DMS153 (cell line): ENCODE results near the gene DLG2.

ENCODE experiments used
- DNase-seq: peaks from one replicate; lab custom pipeline; 2025; lab: John Stamatoyannopoulos, UW

Gene DLG2

GRCh38 chr11:84212468-84213390 lies 1414.4 kb downstream of the DLG2 start:
- DNase-seq: no peak

- no peak for DNase-seq
Measured at GRCh38 chr11:84211896-84212295, 1415.2 kb downstream of the DLG2 start.

- DNase-seq: no peak
Measured at GRCh38 chr11:84194696-84195095, 1432.4 kb downstream of the DLG2 start.

- DNase-seq: no peak
Measured at GRCh38 chr11:84193706-84194105, 1433.4 kb downstream of the DLG2 start.

DNA sequence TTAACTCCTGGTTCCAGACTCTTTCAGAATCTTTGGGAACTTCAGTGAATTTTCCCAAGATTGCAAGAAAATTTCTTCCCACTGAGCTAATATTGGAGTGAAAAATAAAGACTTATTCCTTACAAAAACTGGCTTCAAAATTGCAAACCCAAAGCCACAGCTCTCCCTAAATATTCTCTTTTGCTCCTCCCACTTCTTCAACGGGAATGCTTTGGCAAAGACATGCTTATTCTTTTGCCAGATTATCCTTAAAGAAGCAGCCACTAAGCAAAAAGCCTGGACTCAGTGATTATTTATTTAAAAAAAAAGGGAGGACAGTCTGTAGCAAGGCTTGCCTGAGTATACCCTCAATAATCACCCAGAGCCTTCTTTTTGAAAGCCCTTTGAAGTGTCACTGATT lies 1438.6 kb downstream of the DLG2 start:
- no peak for DNase-seq

GRCh38 chr11:84173078-84173477 lies 1454.1 kb downstream of the DLG2 start:
- DNase-seq: no peak

DNA sequence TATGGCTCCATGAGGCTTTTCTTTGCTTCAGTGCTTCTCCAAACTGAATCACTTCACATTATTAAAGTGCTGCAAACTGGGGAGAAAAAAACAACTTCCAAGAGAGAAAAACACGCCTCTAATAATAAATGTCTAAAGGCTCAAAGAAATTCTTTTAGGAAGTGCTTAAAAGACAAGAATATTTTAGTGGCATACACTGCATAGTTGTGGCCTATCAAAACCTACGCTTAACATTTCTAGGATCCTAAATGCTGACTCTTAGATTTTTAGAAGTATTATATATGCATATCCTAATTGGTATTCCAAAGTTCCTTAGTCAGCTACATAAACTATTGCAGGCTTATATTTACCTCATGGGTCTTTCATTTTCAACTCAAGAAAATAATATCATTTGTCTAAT lies 1462.0 kb downstream of the DLG2 start:
- no peak for DNase-seq

DNA sequence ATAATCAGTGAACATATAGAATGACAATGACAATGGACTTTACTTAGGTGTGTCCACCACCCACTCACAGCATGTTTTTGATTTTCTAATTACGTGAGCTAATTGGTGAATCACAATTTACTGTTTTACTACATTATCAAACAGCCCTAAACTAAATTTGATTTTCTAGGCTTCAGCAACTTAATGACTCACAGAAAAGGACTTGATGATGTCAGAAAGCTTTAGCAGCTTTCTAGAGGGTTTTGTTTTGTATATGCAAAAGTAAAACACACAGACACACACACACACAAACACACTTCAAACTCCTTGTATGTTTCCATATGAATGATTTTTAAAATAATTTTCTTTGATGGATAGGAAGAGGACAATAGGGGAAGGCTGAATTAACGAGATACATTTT lies 1462.4 kb downstream of the DLG2 start:
- no peak for DNase-seq

GRCh38 chr11:84163116-84163515 lies 1464.0 kb downstream of the DLG2 start:
- no peak for DNase-seq

DNA sequence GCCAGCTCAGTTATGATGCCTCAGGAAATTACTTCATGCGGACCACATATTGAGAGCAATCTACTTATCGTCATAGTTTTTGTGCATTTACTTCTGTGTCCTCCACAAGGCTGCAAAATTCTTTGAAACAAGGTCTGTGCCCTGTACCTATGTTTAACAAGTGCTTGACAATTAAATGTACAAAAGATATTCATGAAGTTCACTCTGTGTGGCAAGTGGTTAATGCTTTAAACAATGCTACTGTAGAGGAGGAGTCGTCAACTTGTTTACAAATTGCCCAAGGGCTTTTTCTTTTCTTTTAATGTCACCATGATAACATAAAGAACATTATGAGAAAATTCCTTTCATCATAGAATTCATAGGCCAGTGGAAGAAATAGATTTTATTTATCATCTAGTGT lies 1469.5 kb downstream of the DLG2 start:
- DNase-seq: no peak

DNA sequence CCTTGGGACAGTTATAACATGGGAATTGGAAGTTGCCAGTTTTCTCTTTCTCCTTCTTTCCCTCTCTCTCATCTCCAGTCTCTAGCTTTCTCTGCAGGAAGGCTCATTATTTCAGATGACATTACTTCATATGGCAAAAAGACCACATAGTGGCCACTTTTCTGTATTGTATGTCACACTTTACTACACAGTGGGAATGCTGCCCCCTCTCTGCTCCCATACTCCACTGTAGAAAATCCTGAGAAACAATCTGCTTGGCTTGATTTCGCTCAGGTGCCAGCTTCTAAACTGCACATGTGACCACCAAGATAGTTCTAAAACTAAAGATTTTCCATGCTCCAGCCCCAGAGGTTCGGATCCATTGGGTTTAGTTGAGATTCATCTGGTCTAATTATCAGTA lies 1480.3 kb downstream of the DLG2 start:
- DNase-seq: no peak

- DNase-seq: no peak
Measured at GRCh38 chr11:84145616-84146185, 1481.4 kb downstream of the DLG2 start.

DNA sequence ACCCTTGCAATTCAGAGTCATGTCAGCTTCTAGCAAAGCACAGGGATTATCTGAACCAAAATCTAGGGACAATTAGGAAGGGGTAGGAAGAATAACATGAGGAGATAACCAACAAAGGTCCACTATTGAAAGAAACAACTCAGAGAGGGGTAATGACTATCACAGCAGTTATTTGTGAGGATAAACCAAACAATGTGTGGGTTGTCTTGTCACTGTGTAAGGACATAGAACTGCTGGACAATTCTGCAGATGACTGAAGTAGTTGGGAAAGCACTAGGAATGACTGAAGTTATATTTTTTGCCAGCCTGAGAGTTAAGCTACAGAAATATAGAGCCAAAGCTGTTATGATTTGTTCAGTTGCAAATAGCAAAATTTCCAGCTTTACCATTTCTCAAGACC lies 1482.6 kb downstream of the DLG2 start:
- no peak for DNase-seq

DNA sequence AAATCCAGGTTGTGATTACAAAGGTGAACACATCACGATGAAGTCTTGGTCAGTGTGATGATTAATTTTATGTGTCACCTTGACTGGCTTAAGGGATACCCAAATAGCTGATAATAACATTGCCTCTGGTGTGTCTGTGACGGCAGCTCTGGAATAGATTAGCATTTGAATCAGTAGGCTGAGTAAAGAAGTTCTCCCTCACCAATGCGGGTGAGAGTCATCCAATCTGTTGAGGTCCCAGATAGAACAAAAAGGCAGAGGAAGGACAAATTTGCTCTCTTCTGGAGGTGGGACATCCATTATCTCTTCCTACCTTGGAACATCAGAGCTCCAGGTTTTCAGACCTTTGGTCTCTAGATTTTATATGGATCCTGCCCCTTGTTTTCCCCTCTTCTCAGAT lies 1484.7 kb downstream of the DLG2 start:
- DNase-seq: no peak

GRCh38 chr11:84140386-84141169 lies 1486.6 kb downstream of the DLG2 start:
- DNase-seq: no peak

GRCh38 chr11:84137960-84138359 lies 1489.2 kb downstream of the DLG2 start:
- no peak for DNase-seq

GRCh38 chr11:84137505-84137904 lies 1489.6 kb downstream of the DLG2 start:
- no peak for DNase-seq

DNA sequence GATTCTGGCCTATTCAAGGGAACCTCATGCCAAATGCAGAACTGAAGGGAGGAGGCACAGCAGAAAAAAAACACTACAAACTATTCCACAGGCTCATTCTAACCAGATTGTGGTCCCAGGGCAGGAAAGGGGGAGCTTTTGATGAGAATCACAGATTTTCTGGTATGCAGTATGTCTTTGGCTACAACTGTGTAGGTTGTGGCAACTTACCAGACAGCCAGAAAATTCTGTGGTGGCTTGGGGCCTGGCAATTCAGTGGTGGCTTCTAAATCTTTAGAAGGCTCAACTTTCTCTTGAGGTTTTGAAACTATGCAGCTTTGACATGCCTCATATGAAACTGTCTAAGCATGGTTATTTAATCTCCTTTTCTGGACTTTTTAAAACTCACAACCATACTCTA lies 1490.2 kb downstream of the DLG2 start:
- DNase-seq: no peak

- no peak for DNase-seq
Measured at GRCh38 chr11:84130646-84131427, 1496.3 kb downstream of the DLG2 start.

DNA sequence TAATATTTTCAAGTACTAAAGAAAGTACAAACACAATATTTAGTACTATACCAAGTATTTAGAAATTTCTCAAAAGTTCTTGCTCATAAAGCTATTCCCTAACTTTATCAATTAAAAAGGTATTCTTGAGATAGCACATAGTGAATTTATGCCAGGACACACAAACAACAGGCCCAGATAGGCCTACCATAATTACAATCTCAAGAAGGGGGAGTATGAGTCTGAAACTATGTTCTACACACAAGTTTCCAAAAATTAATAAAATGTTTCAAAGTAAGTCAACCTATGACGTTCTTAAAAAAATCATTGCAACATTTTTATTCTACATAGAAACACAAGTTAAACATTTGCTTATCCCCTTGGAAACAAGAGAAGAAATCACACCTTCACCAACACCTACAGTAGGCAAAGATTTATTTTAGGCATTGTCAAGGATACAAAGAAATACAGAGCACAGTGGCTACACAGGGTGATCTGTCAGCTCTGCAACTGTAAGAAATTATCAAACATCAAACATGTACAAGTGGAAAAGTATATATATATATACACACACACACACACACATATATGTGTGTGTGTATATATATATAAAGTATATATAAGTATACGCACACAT lies 1497.1 kb downstream of the DLG2 start:
- DNase-seq: no peak

- DNase-seq: no peak
Measured at GRCh38 chr11:84128840-84129239, 1498.3 kb downstream of the DLG2 start.

DNA sequence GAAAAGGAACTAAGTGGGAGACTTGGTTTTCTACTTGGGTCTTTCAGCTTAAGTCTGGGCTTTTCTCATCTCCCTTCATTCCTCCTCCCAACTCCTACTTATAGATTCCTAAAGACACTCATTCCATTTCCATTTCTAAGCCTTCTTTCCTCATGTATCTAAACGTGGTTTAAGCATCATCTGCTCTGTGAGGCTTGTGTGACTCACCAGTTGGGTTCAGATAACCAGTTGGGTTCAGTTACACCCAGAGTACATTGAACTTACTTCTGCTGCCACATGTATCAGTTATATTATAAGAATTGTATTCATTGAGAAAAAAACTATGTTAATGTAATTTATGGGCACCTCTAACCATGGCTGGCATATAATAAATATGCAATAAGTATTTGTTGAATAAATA lies 1509.8 kb downstream of the DLG2 start:
- no peak for DNase-seq
